IMR-90 (cell line): Measurements from ENCODE around the gene COX19. TPM values are rescaled to one million over a fixed set of nuclear protein-coding genes. Genes with fewer than 3 reads are reported as not detected.

Experiments
- ATAC-seq: fragments of 200-7000 bp; cut with Tn5 transposase; 2 replicates; pipeline ENCODE4 v1.9.1; 2020; ENCODE audit warnings: low read depth, mild to moderate bottlenecking, moderate library complexity
- BruUV-seq: library from RNA; stranded (reverse); fragments of 400-500 nt; replicated peaks from 2 replicates; lab custom pipeline; 2021; lab: Mats Ljungman, UMichigan
- CTCF ChIA-PET: fragments of 300-600 bp; formaldehyde crosslinking; extraction: SDS; loops from one replicate; lab custom pipeline; 2021; ENCODE audit warnings: antibody characterized with exemption; lab: Yijun Ruan, JAX
- POLR2A ChIA-PET: fragments of 300-600 bp; sonication (Branson Sonifier 250); formaldehyde crosslinking; loops from one replicate; lab custom pipeline; 2022; ENCODE audit warnings: antibody characterized with exemption; ENCODE audit not compliant: unreplicated experiment; lab: Charles Lee
- DNase-seq: peaks from one replicate; pipeline ENCODE4 v3.0.0; 2013
- H2AFZ ChIP-seq: replicated peaks from 2 replicates; pipeline ENCODE3; 2013; ENCODE audit warnings: low read length, mild to moderate bottlenecking; ENCODE audit not compliant: poor library complexity
- H2AK5ac ChIP-seq: 2 replicates; pipeline ENCODE4 v1.6.1; 2013; ENCODE audit warnings: low read depth, low read length, inconsistent platforms
- H2AK9ac ChIP-seq: replicated peaks from 2 replicates; pipeline ENCODE3; 2013; ENCODE audit warnings: mild to moderate bottlenecking, low read depth, low read length, moderate library complexity; ENCODE audit not compliant: poor library complexity
- H2BK120ac ChIP-seq: 2 replicates; pipeline ENCODE4 v1.6.1; 2013; ENCODE audit warnings: low read depth, low read length, inconsistent platforms
- H2BK15ac ChIP-seq: 3 replicates; pipeline ENCODE4 v1.6.1; 2013; ENCODE audit warnings: low read depth, low read length, inconsistent platforms
- H2BK20ac ChIP-seq: 2 replicates; pipeline ENCODE4 v1.6.1; 2013; ENCODE audit warnings: low read depth, mild to moderate bottlenecking, inconsistent platforms, low read length, moderate library complexity
- H2BK5ac ChIP-seq: 2 replicates; pipeline ENCODE4 v1.6.1; 2013; ENCODE audit warnings: mild to moderate bottlenecking, low read depth, low read length, inconsistent platforms; ENCODE audit not compliant: poor library complexity, severe bottlenecking
- H3K14ac ChIP-seq: replicated peaks from 2 replicates; pipeline ENCODE4 v1.6.1; 2013; ENCODE audit warnings: low read depth, low read length, inconsistent platforms
- H3K18ac ChIP-seq: 2 replicates; pipeline ENCODE4 v1.6.1; 2013; ENCODE audit warnings: low read depth, low read length, control low read depth
- H3K23ac ChIP-seq: 2 replicates; pipeline ENCODE4 v1.6.1; 2013; ENCODE audit warnings: low read depth, low read length, inconsistent platforms
- H3K27ac ChIP-seq: 2 replicates; pipeline ENCODE4 v1.5.1; 2013; ENCODE audit warnings: mild to moderate bottlenecking, control low read depth, low read length; ENCODE audit not compliant: insufficient read depth
- H3K27me3 ChIP-seq: 2 replicates; pipeline ENCODE4 v1.6.1; 2013; ENCODE audit warnings: low read length; ENCODE audit not compliant: control insufficient read depth, insufficient read depth
- H3K36me3 ChIP-seq: 2 replicates; pipeline ENCODE4 v1.6.1; 2013; ENCODE audit warnings: low read length, mixed read lengths; ENCODE audit not compliant: control insufficient read depth, insufficient read depth
- H3K4ac ChIP-seq: 2 replicates; pipeline ENCODE4 v1.6.1; 2013; ENCODE audit warnings: low read depth, low read length, inconsistent platforms
- H3K4me1 ChIP-seq: 2 replicates; pipeline ENCODE4 v1.6.1; 2013; ENCODE audit warnings: low read length, mixed read lengths; ENCODE audit not compliant: control insufficient read depth, insufficient read depth
- H3K4me2 ChIP-seq: 2 replicates; pipeline ENCODE4 v1.6.1; 2013; ENCODE audit warnings: low read depth, mild to moderate bottlenecking, control low read depth, low read length, moderate library complexity
- H3K4me3 ChIP-seq: 2 replicates; pipeline ENCODE4 v1.5.1; 2013; ENCODE audit warnings: low read depth, mild to moderate bottlenecking, control low read depth, low read length, moderate library complexity; ENCODE audit not compliant: insufficient read depth
- H3K56ac ChIP-seq: 2 replicates; pipeline ENCODE4 v1.6.1; 2013; ENCODE audit warnings: low read length, inconsistent platforms; ENCODE audit not compliant: insufficient read depth; ENCODE audit errors: extremely low read depth
- H3K79me1 ChIP-seq, 2 experiments: 2 replicates each; pipeline ENCODE4 v1.6.1; 2013; ENCODE audit warnings: low read length in 2 of 2, inconsistent platforms in 1 of 2, low read depth in 1 of 2
- H3K9ac ChIP-seq: 2 replicates; pipeline ENCODE4 v1.6.1; 2013; ENCODE audit warnings: low read depth, low read length, control low read depth
- H3K9me1 ChIP-seq: 2 replicates; pipeline ENCODE4 v1.6.1; 2013; ENCODE audit warnings: low read length, inconsistent platforms; ENCODE audit not compliant: insufficient read depth
- H3K9me3 ChIP-seq: 2 replicates; pipeline ENCODE4 v1.6.1; 2013; ENCODE audit warnings: low read length; ENCODE audit not compliant: control insufficient read depth, insufficient read depth
- H4K20me1 ChIP-seq: 2 replicates; pipeline ENCODE4 v1.6.1; 2013; ENCODE audit warnings: low read length, inconsistent platforms; ENCODE audit not compliant: insufficient read depth
- H4K5ac ChIP-seq: 2 replicates; pipeline ENCODE4 v1.6.1; 2013; ENCODE audit warnings: mild to moderate bottlenecking, low read depth, low read length, control low read depth
- H4K8ac ChIP-seq, 2 experiments: 2 replicates each; pipeline ENCODE4 v1.6.1; 2013; ENCODE audit warnings: low read depth in 2 of 2, low read length in 2 of 2, control low read depth in 1 of 2, inconsistent platforms in 1 of 2
- H4K91ac ChIP-seq: 2 replicates; pipeline ENCODE4 v1.6.1; 2013; ENCODE audit warnings: low read depth, low read length, inconsistent platforms; ENCODE audit not compliant: insufficient read depth
- BHLHE40 ChIP-seq: fragments of 150-350 bp; IDR thresholded peaks from 2 replicates; pipeline ENCODE4 v1.6.1; 2016; ENCODE audit warnings: mild to moderate bottlenecking, low read depth, low read length
- CEBPB ChIP-seq: IDR thresholded peaks from 2 replicates; pipeline ENCODE4 v1.6.1; 2012; ENCODE audit warnings: low read depth, low read length, improper control_type of control experiment
- CHD1 ChIP-seq: IDR thresholded peaks from 2 replicates; pipeline ENCODE4 v1.6.1; 2012; ENCODE audit warnings: low read depth, low read length, improper control_type of control experiment
- FOS ChIP-seq: fragments of 150-350 bp; IDR thresholded peaks from 2 replicates; pipeline ENCODE4 v1.6.1; 2016; ENCODE audit warnings: low read depth, low read length
- MAFK ChIP-seq: IDR thresholded peaks from 2 replicates; pipeline ENCODE4 v1.6.1; 2012; ENCODE audit warnings: low read depth, low read length, improper control_type of control experiment
- MAZ ChIP-seq: IDR thresholded peaks from 2 replicates; pipeline ENCODE4 v1.6.1; 2012; ENCODE audit warnings: low read depth, mild to moderate bottlenecking, low read length, improper control_type of control experiment, moderate library complexity, borderline replicate concordance
- MXI1 ChIP-seq: IDR thresholded peaks from 2 replicates; pipeline ENCODE4 v1.6.1; 2012; ENCODE audit warnings: low read depth, mild to moderate bottlenecking, low read length, moderate library complexity, borderline replicate concordance
- NFE2L2 ChIP-seq: fragments of 150-350 bp; IDR thresholded peaks from 2 replicates; pipeline ENCODE4 v1.6.1; 2016; ENCODE audit warnings: low read depth, mild to moderate bottlenecking, low read length
- RAD21 ChIP-seq: IDR thresholded peaks from 2 replicates; pipeline ENCODE4 v1.6.1; 2012; ENCODE audit warnings: low read length, improper control_type of control experiment
- RFX5 ChIP-seq: IDR thresholded peaks from 2 replicates; pipeline ENCODE4 v1.8.0; 2012; ENCODE audit warnings: low read depth, mild to moderate bottlenecking, low read length, moderate library complexity
- SMC3 ChIP-seq: fragments of 150-350 bp; IDR thresholded peaks from 2 replicates; pipeline ENCODE4 v1.6.1; 2016; ENCODE audit warnings: low read depth, mild to moderate bottlenecking, antibody characterized with exemption, low read length, moderate library complexity
- WGBS, 2 experiments: methylation state at CpG; one replicate each; pipeline versions ENCODE4 v1.1.5 to v1.1.7; 2013; ENCODE audit warnings: missing lambda C conversion rate in 2 of 2; ENCODE audit not compliant: insufficient read length in 1 of 2; ENCODE audit errors: extremely low coverage in 2 of 2; 5-methylcytosine and 5-hydroxymethylcytosine counted together
- dilution Hi-C: fragments of 300-500 bp; cut with HindIII; formaldehyde crosslinking; loops from one replicate; pipeline ENCODE4 v1.14.3; 2018; ENCODE audit warnings: low sequenced_read_pairs; ENCODE audit not compliant: unreplicated experiment
- in situ Hi-C: fragments of 300-500 bp; cut with MboI; formaldehyde crosslinking; loops from 3 replicates; pipeline ENCODE4 v1.14.3; 2019; ENCODE audit warnings: low sequenced_read_pairs, inconsistent platforms, mixed read lengths
- intact Hi-C: fragments of 100-400 bp; cut with micrococcal nuclease; formaldehyde crosslinking; loops from 2 replicates; pipeline ENCODE4 v1.10.0; 2022
- polyA plus RNA-seq, 3 experiments: library from polyadenylated mRNA; depleted of rRNA; stranded (reverse); fragments of >200 nt; gene quantifications; 2 replicates each; pipeline ENCODE4 v1.2.3, GENCODE V29; 2012; ENCODE audit warnings: low replicate concordance in 1 of 3
- total RNA-seq: library from RNA; depleted of rRNA; stranded (reverse); fragments of >200 nt; gene quantifications from 2 replicates; pipeline ENCODE4 v1.2.3, GENCODE V29; 2012
- TF ChIP-seq, protein P1 (sequence below): fragments of 150-350 bp; IDR thresholded peaks from 2 replicates; pipeline ENCODE4 v1.6.1; 2016; ENCODE audit warnings: low read depth, mild to moderate bottlenecking, low read length, moderate library complexity, borderline replicate concordance
- TF ChIP-seq, protein P2 (sequence below): conservative IDR thresholded peaks from 2 replicates; pipeline ENCODE4 v1.5.1; 2012; ENCODE audit warnings: mild to moderate bottlenecking, low read depth, low read length, improper control_type of control experiment
- TF ChIP-seq, protein P3 (sequence below): fragments of 150-350 bp; IDR thresholded peaks from 2 replicates; pipeline ENCODE4 v1.6.1; 2017; ENCODE audit warnings: mild to moderate bottlenecking, antibody characterized with exemption, low read length, low read depth

The COX19 gene
- total and polyA plus RNA-seq, 2 of the 4 experiments (the other 2 are of a cell fraction) = 3.9 to 7.3 TPM

DNA sequence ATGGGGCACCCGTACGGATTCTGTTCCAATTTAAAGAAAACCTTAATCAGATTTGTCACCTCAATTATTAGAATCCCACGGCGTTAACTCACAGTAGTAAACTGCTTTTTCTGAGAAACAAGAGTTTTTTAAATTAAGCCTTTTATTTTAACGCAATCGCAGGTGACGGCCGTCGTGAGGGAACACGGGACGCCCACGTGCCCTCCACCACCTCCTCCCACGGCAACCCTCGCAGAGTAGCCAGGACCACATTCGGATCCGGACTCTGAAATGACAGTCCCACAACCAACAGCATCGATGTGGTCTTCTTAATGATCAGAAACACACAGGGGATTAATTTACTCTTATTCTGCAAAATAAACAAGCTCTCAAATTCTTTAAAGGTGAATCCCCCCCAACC is 47.0 kb upstream of the COX19 start:
- no peak overlapping the region for H2AK9ac ChIP-seq
- H3K4me3 ChIP-seq = no peak overlapping the region
- in situ Hi-C loops = no loop called here
- H3K4me2 ChIP-seq = no peak overlapping the region
- H3K36me3 ChIP-seq = peaks cover 36% of the 10 kb centered on the region
- no peak overlapping the region for H2BK120ac ChIP-seq
- no peak overlapping the region for H3K23ac ChIP-seq
- ChIA-PET CTCF (no interaction called here), POLR2A (no interaction called here)
- H2AFZ ChIP-seq = no peak overlapping the region
- peaks cover 18 to 79% of the 10 kb centered on the region in 2 experiments for H3K79me1 ChIP-seq
- H2BK20ac ChIP-seq = no peak overlapping the region
- H2BK15ac ChIP-seq = no peak overlapping the region
- H2AK5ac ChIP-seq = no peak overlapping the region
- H3K14ac ChIP-seq = no peak overlapping the region
- H3K18ac ChIP-seq = no peak overlapping the region
- peaks cover 55% of the 10 kb centered on the region for H4K20me1 ChIP-seq
- H3K9ac ChIP-seq = no peak overlapping the region
- no TSS peak for BruUV-seq
- TF ChIP-seq RFX5 = no peak
- TF ChIP-seq, protein P1, sequence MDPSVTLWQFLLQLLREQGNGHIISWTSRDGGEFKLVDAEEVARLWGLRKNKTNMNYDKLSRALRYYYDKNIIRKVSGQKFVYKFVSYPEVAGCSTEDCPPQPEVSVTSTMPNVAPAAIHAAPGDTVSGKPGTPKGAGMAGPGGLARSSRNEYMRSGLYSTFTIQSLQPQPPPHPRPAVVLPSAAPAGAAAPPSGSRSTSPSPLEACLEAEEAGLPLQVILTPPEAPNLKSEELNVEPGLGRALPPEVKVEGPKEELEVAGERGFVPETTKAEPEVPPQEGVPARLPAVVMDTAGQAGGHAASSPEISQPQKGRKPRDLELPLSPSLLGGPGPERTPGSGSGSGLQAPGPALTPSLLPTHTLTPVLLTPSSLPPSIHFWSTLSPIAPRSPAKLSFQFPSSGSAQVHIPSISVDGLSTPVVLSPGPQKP = no peak
- no peak for TF ChIP-seq MAZ
- no peak for TF ChIP-seq SMC3
- TF ChIP-seq, protein P2, sequence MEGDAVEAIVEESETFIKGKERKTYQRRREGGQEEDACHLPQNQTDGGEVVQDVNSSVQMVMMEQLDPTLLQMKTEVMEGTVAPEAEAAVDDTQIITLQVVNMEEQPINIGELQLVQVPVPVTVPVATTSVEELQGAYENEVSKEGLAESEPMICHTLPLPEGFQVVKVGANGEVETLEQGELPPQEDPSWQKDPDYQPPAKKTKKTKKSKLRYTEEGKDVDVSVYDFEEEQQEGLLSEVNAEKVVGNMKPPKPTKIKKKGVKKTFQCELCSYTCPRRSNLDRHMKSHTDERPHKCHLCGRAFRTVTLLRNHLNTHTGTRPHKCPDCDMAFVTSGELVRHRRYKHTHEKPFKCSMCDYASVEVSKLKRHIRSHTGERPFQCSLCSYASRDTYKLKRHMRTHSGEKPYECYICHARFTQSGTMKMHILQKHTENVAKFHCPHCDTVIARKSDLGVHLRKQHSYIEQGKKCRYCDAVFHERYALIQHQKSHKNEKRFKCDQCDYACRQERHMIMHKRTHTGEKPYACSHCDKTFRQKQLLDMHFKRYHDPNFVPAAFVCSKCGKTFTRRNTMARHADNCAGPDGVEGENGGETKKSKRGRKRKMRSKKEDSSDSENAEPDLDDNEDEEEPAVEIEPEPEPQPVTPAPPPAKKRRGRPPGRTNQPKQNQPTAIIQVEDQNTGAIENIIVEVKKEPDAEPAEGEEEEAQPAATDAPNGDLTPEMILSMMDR = no peak
- TF ChIP-seq CEBPB = no peak
- no peak for TF ChIP-seq FOS
- TF ChIP-seq, protein P3, sequence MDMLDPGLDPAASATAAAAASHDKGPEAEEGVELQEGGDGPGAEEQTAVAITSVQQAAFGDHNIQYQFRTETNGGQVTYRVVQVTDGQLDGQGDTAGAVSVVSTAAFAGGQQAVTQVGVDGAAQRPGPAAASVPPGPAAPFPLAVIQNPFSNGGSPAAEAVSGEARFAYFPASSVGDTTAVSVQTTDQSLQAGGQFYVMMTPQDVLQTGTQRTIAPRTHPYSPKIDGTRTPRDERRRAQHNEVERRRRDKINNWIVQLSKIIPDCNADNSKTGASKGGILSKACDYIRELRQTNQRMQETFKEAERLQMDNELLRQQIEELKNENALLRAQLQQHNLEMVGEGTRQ = no peak
- no peak for TF ChIP-seq CHD1
- TF ChIP-seq MXI1 = no peak
- TF ChIP-seq BHLHE40 = no peak
- TF ChIP-seq RAD21 = no peak
- no peak for TF ChIP-seq NFE2L2
- no peak for TF ChIP-seq MAFK
- DNase-seq (no peak), ATAC-seq (no peak)
- peaks cover 3% of the 10 kb centered on the region; the same call in 1 of the 2 replicates for H3K4me1 ChIP-seq
- H3K9me1 ChIP-seq = peaks cover 5% of the 10 kb centered on the region; the same call in 1 of the 2 replicates
- no peak overlapping the region for H3K27ac ChIP-seq
- H3K9me3 ChIP-seq = peaks cover 3% of the 10 kb centered on the region; the same call in 1 of the 2 replicates
- no peak overlapping the region for H4K5ac ChIP-seq
- 100% methylated on average over 14 of the region's 17 CpGs; no CpG with 5 or more reads in 1 of the 2 experiments for WGBS, 2 experiments
- H3K27me3 ChIP-seq = no peaks in the 10 kb centered on the region
- H4K8ac ChIP-seq = no peak overlapping the region
- H3K4ac ChIP-seq = no peak overlapping the region
- intact Hi-C loops = no loop called here
- dilution Hi-C loops = no loop called here
- no peak overlapping the region for H3K56ac ChIP-seq
- no peak overlapping the region for H4K91ac ChIP-seq
- no peak overlapping the region for H2BK5ac ChIP-seq
